ENCODE measurements around the gene CNTD1.

CNTD1 gene

DNA sequence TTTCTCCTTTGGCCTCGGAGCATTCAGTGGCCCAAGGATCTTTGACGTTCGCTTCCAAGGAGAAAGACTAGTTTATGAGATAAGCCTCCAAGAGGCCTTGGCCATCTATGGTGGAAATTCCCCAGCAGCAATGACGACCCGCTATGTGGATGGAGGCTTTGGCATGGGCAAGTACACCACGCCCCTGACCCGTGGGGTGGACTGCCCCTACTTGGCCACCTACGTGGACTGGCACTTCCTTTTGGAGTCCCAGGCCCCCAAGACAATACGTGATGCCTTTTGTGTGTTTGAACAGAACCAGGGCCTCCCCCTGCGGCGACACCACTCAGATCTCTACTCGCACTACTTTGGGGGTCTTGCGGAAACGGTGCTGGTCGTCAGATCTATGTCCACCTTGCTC lies 53.7 kb downstream of the CNTD1 start:
- H3K27me3 ChIP-seq (ENCODE audit: insufficient read depth, low read length, poor library complexity, severe bottlenecking): no peaks in the 10 kb centered on the region
- H3F3A ChIP-seq (ENCODE audit: low read depth): no peaks in the 10 kb centered on the region
- no peaks in the 10 kb centered on the region for H3K9me2 ChIP-seq (replicated peaks; ENCODE audit: low read depth, low read length)
- H4K20me1 ChIP-seq (ENCODE audit: insufficient read depth, low read length, poor library complexity, severe bottlenecking): no peaks in the 10 kb centered on the region
- TF ChIP-seq EZH2phosphoT487 (IDR thresholded peaks at IDR 0.05; ENCODE audit: borderline replicate concordance) (no peak), CTCF (conservative IDR thresholded peaks at IDR 0.05; ENCODE audit: low read length) (no peak)
- H2AFZ ChIP-seq (ENCODE audit: low read length): no peak overlapping the region
- H3K79me2 ChIP-seq (ENCODE audit: insufficient read depth, low read length): no peaks in the 10 kb centered on the region
- no peaks in the 10 kb centered on the region for H3K4me1 ChIP-seq (ENCODE audit: insufficient read depth, low read length, poor library complexity, severe bottlenecking)
- no peak overlapping the region for H3K9ac ChIP-seq (ENCODE audit: low read depth, low read length, poor library complexity, severe bottlenecking)
- H3K9me3 ChIP-seq (ENCODE audit: insufficient read depth, low read depth, low read length): no peaks in the 10 kb centered on the region
- H3K4me3 ChIP-seq (ENCODE audit: low read length, poor library complexity, severe bottlenecking): no peak overlapping the region
- H3K36me3 ChIP-seq (ENCODE audit: insufficient read depth, low read length): no peaks in the 10 kb centered on the region
- no peak overlapping the region for H3K4me2 ChIP-seq (ENCODE audit: low read depth, low read length, poor library complexity, severe bottlenecking)

DNA sequence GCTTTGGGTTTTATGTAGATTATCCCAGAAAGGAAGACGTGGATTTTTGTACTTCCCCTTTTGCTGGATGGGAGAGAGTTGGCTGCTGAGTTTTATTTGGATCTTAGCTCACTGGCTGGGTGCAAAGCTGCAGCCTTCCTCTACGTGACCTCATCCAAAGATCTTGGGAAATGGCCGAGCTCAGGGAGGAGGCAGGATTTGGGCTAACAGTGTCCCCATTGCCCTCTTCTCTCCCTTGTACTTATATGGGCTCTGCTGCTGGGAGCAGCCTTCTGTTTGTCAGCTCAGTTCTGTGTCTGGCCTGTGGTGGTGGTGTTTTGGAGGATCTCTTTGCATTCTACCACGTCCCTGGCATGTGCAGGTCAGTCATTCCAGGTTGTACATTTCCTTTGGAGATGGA lies 54.3 kb downstream of the CNTD1 start:
- H3K4me2 ChIP-seq (ENCODE audit: low read depth, low read length, poor library complexity, severe bottlenecking): no peak overlapping the region
- H3F3A ChIP-seq (ENCODE audit: low read depth): no peaks in the 10 kb centered on the region
- H3K9me2 ChIP-seq (replicated peaks; ENCODE audit: low read depth, low read length): no peaks in the 10 kb centered on the region
- no peaks in the 10 kb centered on the region for H4K20me1 ChIP-seq (ENCODE audit: insufficient read depth, low read length, poor library complexity, severe bottlenecking)
- no peaks in the 10 kb centered on the region for H3K27me3 ChIP-seq (ENCODE audit: insufficient read depth, low read length, poor library complexity, severe bottlenecking)
- no peaks in the 10 kb centered on the region for H3K4me1 ChIP-seq (ENCODE audit: insufficient read depth, low read length, poor library complexity, severe bottlenecking)
- no peak overlapping the region for H2AFZ ChIP-seq (ENCODE audit: low read length)
- H3K9me3 ChIP-seq (ENCODE audit: insufficient read depth, low read depth, low read length): no peaks in the 10 kb centered on the region
- no peak overlapping the region for H3K4me3 ChIP-seq (ENCODE audit: low read length, poor library complexity, severe bottlenecking)
- no peak for TF ChIP-seq EZH2phosphoT487 (IDR thresholded peaks at IDR 0.05; ENCODE audit: borderline replicate concordance)
- H3K79me2 ChIP-seq (ENCODE audit: insufficient read depth, low read length): no peaks in the 10 kb centered on the region
- H3K9ac ChIP-seq (ENCODE audit: low read depth, low read length, poor library complexity, severe bottlenecking): no peak overlapping the region
- no peaks in the 10 kb centered on the region for H3K36me3 ChIP-seq (ENCODE audit: insufficient read depth, low read length)

DNA sequence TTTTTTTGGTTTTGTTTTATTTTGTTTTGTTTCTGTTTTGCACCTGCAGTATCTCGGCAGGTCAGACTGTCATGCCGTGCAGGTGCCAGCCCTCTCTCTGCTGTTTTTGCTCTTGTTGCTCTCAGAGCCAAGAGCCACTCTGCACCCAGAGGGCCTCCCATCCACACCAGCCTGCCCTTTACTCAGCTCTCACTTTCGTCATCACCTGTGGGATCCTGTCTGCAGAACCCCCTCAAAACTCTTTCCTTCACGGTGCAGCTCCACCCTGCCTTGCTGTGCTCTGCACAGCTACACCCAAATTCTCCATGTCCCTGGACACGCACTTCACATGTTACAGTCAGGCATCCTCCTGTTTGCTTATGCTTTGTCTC lies 54.9 kb downstream of the CNTD1 start:
- Histone ChIP-seq H3K27me3 (ENCODE audit: insufficient read depth, low read length, poor library complexity, severe bottlenecking) (no peaks in the 10 kb centered on the region), H3K4me1 (ENCODE audit: insufficient read depth, low read length, poor library complexity, severe bottlenecking) (no peaks in the 10 kb centered on the region), H3K9me3 (ENCODE audit: insufficient read depth, low read depth, low read length) (no peaks in the 10 kb centered on the region), H3K36me3 (ENCODE audit: insufficient read depth, low read length) (no peaks in the 10 kb centered on the region), H3K4me3 (ENCODE audit: low read length, poor library complexity, severe bottlenecking) (no peak overlapping the region), H3K4me2 (ENCODE audit: low read depth, low read length, poor library complexity, severe bottlenecking) (no peak overlapping the region), H3F3A (ENCODE audit: low read depth) (no peaks in the 10 kb centered on the region), H2AFZ (ENCODE audit: low read length) (no peak overlapping the region), H3K79me2 (ENCODE audit: insufficient read depth, low read length) (no peaks in the 10 kb centered on the region), H3K9me2 (replicated peaks; ENCODE audit: low read depth, low read length) (no peaks in the 10 kb centered on the region), H3K9ac (ENCODE audit: low read depth, low read length, poor library complexity, severe bottlenecking) (no peak overlapping the region), H4K20me1 (ENCODE audit: insufficient read depth, low read length, poor library complexity, severe bottlenecking) (no peaks in the 10 kb centered on the region)
- TF ChIP-seq CTCF (conservative IDR thresholded peaks at IDR 0.05; ENCODE audit: low read length): no peak
- no peak for TF ChIP-seq EZH2phosphoT487 (IDR thresholded peaks at IDR 0.05; ENCODE audit: borderline replicate concordance)

- no peak overlapping the region for H2AFZ ChIP-seq (ENCODE audit: low read length)
These were observed 55.5 kb downstream of the CNTD1 start for GRCh38 chr17:42853968-42854790.

More at GRCh38 chr17:42853968-42854790, 55.5 kb downstream of the CNTD1 start:
- H3K4me3 ChIP-seq (ENCODE audit: low read length, poor library complexity, severe bottlenecking): no peak overlapping the region
- H3K9me2 ChIP-seq (replicated peaks; ENCODE audit: low read depth, low read length): no peaks in the 10 kb centered on the region
- H3F3A ChIP-seq (ENCODE audit: low read depth): no peaks in the 10 kb centered on the region
- no peak overlapping the region for H3K9ac ChIP-seq (ENCODE audit: low read depth, low read length, poor library complexity, severe bottlenecking)
- no peaks in the 10 kb centered on the region for H3K79me2 ChIP-seq (ENCODE audit: insufficient read depth, low read length)
- H4K20me1 ChIP-seq (ENCODE audit: insufficient read depth, low read length, poor library complexity, severe bottlenecking): no peaks in the 10 kb centered on the region
- no peaks in the 10 kb centered on the region for H3K36me3 ChIP-seq (ENCODE audit: insufficient read depth, low read length)
- no peaks in the 10 kb centered on the region for H3K27me3 ChIP-seq (ENCODE audit: insufficient read depth, low read length, poor library complexity, severe bottlenecking)
- no peaks in the 10 kb centered on the region for H3K4me1 ChIP-seq (ENCODE audit: insufficient read depth, low read length, poor library complexity, severe bottlenecking)
- H3K9me3 ChIP-seq (ENCODE audit: insufficient read depth, low read depth, low read length): no peaks in the 10 kb centered on the region
- H3K4me2 ChIP-seq (ENCODE audit: low read depth, low read length, poor library complexity, severe bottlenecking): no peak overlapping the region
- TF ChIP-seq CTCF (conservative IDR thresholded peaks at IDR 0.05; ENCODE audit: low read length) (no peak), EZH2phosphoT487 (IDR thresholded peaks at IDR 0.05; ENCODE audit: borderline replicate concordance) (no peak)

Data from Loucy (cell line).